ENCODE measurements around the gene SEMA5A.

Gene SEMA5A

GRCh38 chr5:9166202-9167112 is 379.4 kb downstream of the SEMA5A start:
- no peak for DNase-seq

GRCh38 chr5:9165546-9165945 is 380.3 kb downstream of the SEMA5A start:
- no peak for DNase-seq

- DNase-seq, result no peak
Observed at GRCh38 chr5:9160747-9161146, 385.1 kb downstream of the SEMA5A start.

- DNase-seq, result no peak
Observed at GRCh38 chr5:9157811-9158210, 388.1 kb downstream of the SEMA5A start.

GRCh38 chr5:9157020-9157419 is 388.9 kb downstream of the SEMA5A start:
- no peak for DNase-seq

GRCh38 chr5:9156282-9156681 is 389.6 kb downstream of the SEMA5A start:
- no peak for DNase-seq

DNA sequence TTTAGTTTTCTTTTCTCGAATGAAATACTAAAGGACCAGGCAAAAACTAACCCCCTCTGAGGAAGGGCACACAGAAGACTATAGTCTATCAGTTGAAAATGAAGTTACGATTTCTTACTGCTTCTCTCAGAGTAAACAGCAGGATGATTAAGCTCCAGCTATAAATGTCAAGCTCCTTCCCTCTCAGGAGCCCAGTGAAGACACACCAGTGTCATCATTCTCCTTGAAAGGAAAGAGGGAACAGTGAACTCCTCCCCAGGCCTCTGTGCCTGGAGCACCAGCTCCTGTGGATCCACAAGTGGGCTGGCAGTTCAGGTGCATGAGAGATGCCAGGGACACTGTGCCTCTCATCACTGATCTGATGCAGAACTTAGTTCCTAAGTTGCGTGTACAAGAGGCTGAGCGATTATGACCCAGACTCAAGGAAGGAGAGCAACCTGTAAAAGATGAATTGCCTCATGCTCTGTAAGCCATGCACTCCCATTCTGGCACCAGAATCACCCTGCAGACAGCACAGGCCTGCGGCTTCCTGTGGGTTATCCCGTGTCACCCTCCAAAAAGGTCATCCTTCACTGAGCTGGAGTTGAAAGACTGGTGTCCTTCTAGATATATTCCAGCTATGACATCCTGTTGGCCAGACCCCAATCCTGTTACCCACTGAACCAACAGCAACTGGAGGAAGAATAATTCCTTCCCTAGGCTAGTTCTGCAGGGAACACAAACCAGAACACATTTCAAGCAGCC is 394.0 kb downstream of the SEMA5A start:
- DNase-seq, result no peak

GRCh38 chr5:9149988-9150387 is 395.9 kb downstream of the SEMA5A start:
- no peak for DNase-seq

GRCh38 chr5:9148242-9148641 is 397.6 kb downstream of the SEMA5A start:
- DNase-seq, result no peak

GRCh38 chr5:9140711-9141110 is 405.2 kb downstream of the SEMA5A start:
- no peak for DNase-seq

DNA sequence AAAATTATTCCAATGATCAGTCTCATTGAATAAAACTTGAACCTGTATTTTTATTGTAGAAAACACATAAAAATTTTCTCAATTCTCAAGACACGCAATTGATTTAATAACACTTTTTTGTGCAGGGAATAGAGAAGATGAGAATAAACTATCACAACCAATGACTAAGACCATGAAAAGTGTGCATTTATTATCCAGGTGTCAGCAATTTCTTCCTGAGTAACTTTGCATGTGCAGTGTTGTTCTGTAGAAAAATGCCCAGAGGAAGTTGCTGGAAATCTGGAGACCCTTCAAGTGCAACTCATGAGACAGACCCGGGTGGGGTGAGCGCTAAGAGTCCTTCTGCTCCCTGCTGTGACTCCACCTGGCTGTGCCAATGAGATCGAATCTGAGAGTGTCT is 405.7 kb downstream of the SEMA5A start:
- no peak for DNase-seq

GRCh38 chr5:9139344-9139743 is 406.5 kb downstream of the SEMA5A start:
- DNase-seq, result no peak

DNA sequence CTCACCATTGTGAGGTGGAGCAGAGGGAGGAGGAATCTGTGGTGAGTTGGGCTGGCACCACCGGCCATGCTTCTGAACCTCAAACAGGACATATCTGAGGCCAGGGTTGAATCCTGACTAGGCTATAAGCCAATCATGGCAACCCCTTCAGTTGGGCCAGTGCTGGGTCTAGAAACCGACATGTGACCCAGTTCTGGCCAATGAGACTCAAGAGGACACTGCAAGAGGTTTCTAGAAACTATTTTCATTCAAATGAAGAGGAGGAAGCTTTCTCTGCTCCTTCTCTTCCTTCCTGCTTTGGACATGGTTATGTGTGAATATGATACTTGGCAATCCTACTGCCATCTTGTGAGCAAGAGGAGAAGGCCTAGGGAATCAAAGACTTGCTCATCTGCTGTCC is 417.7 kb downstream of the SEMA5A start:
- DNase-seq, result no peak

DNA sequence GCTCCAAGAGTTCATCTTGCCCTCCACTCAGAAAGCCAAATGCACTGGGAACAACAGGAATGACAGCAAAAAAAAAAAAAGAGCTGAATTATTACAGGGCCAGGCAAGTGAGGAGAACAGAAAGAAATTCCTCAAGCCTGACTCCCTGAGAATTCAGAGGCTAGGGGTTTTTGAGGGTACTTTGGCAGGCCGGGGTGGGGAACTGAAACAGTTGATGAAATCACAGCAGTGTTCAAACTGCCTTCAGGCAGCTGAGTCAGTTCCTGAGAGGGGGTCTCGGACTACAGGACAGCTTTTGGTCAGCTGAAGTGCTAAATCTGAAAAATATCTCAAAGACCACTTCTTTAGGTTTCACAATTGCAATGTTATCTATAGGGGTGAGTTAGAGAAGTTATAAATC is 419.4 kb downstream of the SEMA5A start:
- DNase-seq, result no peak

GRCh38 chr5:9125852-9126251 is 420.0 kb downstream of the SEMA5A start:
- no peak for DNase-seq

DNA sequence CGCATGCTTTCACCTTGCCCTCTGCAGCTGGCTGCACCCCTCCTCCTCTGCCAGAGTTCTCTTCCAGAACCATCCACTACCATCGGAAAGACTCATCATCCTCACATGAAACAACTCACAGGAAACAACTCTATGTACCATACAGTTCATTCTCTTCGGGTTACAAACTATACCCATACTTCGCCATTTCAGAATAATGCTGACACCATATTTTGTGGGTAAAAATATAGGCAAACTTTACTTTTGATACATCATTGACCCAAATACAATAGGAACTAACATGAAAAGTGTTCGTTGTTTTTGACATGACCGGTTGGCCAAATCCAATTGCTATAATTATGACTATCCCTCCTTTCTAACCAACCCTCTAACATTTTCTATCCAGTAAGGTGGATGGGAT is 421.0 kb downstream of the SEMA5A start:
- no peak for DNase-seq

DNA sequence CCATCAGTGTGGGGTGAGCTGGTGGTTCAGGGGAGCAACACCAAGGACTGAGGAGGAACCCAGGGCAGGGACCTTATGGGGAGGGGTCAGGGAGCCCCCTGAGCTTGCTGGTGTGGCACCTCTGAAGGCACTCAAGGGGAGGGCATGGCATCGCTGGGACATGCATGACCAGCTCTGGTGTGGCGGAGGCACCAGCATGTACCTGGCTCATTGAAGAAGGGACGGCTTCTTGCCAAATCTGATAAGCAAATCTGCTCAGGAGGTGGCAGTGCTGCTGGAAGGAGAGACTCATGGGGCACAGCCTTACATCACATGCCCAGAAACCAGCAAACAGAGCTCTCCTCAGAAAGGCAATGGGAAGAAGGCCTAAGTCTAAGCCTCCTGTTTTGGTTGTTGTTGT is 421.8 kb downstream of the SEMA5A start:
- DNase-seq, result no peak

DNA sequence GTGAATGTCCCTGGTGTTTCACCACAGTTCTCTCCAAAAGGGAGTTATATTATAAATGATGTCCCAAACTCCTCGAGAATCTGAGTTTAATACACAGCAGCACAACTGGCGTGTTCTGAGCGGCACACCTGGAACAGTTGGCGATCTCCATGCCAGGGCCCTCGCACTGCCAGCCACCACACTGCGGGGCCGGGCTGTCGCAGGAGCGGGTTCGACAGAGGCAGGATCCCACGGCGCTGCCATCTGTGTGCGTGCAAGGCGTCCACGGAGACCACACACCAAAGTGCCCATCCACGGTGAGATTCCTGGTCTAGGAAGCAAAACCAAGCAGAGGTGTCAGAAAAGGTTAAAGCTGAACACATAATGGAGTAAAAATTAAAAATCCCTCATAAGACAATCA is 423.3 kb downstream of the SEMA5A start:
- DNase-seq, result no peak

GRCh38 chr5:9121597-9121996 is 424.3 kb downstream of the SEMA5A start:
- DNase-seq, result no peak

DNA sequence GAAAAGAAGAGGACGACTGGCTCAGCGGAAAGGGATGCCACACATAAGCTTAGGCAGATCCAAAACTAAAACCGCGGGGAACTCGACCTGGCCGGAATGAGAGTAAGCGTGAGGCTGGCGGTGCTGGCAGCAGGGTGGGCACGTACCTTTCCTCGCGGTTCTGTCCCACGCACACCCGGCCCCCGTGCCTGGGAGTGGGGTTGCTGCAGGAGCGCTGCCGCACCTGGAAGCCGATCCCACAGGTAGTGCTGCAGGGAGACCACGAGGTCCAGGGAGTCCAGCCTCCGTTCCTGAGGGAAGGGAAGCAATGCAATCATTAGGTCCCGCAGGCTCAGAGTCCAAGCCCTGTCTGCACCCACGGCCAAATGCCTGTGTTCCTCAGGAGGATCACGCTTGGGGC is 427.0 kb downstream of the SEMA5A start:
- no peak for DNase-seq

DNA sequence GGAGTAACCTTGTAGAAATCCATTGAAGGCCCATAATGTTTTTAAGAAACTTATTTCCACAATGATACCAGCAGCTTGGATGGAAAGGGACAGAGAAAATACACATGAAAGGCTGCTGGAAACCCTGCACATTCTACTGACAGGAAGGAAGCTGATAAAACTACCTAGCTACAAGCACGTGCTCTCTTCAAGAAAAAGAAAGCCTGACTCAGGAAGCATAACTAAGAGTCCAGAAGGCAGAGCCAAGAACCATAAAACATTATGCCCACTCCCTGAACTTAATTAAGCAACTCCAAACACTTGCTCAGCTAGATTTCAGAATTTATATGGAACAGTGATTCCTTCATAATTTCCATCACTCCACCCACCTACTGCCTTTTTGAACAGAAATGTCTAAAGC is 430.8 kb downstream of the SEMA5A start:
- DNase-seq, result no peak

GRCh38 chr5:9112520-9113291 is 433.2 kb downstream of the SEMA5A start:
- DNase-seq, result no peak

DNA sequence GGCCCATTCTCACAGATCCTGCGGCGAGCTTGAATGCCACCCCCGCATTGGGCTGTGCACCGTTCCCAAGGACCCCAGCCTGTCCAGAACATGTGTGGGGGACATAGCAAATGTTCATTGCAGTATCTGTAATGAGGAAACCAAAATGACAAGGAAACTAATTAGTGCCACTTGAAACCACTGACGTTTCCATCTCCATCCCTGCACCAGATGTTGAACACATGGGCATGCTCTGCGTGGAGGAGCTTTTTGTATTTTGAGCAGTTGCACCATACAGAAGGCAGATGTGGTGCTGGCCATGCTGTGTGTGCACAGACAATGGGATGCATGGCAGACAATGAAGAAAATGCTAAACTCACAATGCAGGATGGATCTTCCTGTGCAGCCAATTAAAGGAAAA is 437.7 kb downstream of the SEMA5A start:
- no peak for DNase-seq
